ENCODE measurements around the gene PTPRG. TPM values are rescaled to one million over a fixed set of nuclear protein-coding genes. Genes with fewer than 3 reads are reported as not detected.

PTPRG gene
- total RNA-seq, 1 donor from 2014 or later: 40.0 TPM

DNA sequence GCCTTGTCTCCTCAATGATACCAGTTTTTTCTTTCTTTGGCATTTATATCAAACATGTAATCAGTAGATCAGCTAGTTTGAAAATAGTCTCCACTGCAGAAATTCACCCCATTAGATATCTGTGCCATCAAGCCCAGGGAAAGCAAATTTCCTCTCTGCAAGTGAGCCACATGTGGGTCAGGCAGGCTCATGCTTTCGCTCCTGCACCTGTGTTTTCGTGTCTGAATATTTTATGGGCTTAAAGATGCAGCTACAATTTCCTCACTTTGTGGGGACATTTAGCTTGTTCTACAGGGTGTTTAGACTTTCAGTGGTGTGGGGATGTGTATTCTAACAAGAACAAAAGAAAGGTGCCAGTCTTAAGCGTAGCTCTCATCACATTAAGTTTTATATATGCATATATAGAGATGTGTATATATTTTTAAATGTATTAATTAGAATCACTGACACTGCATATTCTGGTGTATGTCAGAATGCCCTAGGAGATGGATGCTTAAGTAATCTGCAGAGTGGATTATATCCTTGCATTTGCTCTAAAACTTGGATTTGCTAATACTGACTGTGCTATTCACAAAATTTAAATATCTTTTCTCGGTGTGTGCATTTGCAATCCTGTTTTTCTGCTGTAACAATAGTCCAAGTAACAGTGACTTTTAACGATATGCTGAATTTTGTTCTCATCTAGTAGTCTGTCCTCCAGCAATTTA, 372.6 kb downstream of the PTPRG start:
- DNase-seq: no peak

DNA sequence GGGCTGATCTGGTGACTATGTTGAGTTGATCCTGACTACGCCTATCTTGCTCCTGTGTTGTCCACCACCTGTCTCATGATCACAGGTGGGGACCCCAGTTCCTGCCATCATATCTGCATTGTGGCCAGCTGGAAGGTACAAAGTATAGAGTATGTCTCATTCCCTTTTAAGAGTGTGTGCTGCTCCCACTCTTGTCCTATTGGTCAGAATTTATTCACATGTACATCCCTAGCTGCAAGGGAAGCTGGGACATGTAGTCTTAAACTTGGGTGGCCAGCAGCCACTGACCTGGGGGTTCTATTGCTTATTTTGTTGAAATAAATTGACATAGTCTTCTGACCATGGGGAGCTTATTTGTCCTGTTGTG, 373.1 kb downstream of the PTPRG start:
- DNase-seq: no peak

DNA sequence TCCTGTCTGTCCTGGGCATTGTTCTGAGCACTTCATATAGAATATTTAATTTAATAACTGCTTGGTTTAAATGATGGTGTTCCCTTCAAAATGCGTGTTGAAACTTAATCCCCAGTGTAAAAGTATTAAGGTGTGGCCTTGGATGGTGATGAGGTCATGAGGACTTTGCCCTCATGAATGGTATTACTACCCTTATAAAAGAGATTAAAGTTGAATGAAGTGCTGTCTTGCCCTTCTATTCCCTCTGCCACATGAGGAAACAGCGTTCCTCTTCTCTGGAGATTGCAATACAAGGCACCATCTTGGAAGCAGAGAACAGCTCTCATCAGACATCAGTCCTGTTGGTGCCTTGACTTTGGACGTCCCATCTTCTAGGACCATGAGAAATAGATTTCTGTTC, 374.4 kb downstream of the PTPRG start:
- no peak for DNase-seq

DNA sequence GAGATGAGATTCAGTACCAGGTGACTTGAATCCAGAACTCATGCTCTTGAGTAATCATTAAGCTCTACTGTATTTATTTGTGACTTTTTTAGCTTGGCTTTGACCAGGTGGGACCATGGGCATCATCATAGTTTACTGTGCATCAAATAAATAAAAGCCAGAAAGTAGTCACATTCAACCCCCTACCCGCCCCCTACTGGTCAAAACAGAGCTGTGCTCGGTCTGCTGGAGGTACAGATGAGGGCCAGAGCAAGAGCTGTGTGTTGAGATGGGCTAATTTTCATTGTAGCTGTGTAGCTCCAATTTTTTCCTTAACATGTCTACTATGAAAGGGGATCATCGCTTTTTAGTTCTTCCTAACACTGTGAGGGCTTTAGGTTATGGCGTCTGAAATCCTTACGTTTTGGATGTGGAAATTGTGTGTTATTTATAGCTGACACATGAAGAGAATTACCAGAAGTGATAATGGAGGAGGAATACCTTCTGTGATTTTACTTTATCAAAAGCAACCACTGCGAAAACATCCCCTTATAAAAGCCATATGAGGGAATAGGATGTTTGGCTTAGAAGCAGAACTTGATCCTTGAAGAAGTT, 375.1 kb downstream of the PTPRG start:
- no peak for DNase-seq

DNA sequence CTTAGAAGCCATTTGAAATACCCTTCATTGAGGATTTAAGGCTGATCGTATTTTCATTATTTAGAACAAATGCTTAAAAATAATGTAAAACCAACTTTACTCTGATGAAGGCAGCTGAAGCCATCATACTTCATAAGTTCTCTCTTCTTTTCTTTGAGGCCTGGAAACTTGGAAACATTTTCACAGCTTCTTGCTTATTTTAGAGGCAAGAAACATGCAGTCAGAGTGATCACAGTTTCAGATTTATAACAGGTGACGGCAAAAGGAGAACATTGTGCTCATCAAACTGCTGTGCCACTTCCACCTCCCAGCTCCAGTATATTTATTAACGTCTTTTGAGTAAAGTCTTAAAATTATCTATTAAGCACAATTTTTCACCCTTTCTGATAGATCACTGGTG, 376.1 kb downstream of the PTPRG start:
- DNase-seq: no peak

DNA sequence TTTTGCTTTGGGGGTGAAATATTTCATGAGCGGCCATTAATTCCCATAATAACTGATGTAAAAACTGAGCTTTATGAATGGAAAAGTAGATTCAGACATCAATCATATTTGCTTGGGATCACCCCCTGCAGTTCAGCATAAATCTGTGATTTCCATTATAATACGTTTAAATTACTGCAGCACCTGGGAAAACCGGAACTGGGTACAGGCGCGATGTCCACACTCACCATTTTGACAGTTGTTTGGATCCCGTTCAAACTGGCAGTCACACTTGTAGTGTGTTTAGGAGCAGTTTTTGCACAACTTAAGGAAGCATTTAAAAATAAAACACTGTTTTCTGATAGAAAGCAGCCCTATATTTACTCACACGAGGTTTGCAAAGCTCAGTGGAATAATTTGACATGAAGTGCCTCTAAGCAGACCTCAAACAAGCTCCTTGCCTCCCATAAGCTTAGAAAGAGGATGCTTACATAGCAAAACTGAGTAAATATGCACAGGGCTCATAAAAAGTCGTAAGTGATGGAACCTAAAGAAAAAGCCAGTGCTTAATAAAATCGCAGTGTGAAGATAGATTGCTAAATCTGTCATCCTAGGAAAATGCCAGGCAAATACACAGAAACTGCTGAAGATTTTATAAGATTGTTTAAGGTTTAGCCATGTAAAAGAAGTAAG, 377.6 kb downstream of the PTPRG start:
- no peak for DNase-seq

DNA sequence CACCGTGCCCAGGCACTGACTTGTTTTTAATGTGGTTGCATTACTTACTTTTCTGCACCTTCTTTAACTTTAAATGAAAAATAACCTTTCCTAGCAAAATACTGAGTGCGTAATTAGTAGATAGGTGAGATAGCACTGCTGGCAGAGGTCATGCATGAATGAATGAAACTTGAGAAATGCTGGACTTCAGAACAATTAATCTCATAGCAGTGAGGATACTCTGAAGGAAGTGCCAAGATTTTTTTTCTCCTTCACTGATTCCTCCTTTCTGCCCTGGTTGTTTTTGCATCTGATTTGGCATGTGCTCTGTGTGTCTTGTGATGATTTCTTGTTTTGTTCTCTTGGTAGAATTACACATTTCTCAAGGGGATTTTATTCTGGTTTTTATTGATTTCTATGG, 378.9 kb downstream of the PTPRG start:
- DNase-seq: no peak

DNA sequence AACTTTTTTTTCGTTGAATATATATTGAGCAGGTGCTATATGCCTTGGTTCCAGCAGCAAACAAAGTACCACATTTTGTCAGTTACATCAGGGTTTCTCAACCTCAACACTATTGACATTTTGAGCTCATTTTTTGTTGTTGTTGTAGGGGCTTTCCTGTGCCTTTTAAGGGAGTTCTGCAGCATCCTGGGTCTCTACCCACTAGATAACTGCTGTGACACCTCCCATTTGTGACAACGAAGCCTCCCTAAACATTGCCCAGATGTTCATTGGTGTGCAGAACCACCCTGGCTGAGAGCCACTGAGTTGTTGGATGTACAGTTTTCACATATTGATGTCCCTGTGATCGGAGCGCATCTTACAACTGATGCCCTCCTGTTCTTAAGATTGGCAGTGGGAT, 382.6 kb downstream of the PTPRG start:
- DNase-seq: no peak

DNA sequence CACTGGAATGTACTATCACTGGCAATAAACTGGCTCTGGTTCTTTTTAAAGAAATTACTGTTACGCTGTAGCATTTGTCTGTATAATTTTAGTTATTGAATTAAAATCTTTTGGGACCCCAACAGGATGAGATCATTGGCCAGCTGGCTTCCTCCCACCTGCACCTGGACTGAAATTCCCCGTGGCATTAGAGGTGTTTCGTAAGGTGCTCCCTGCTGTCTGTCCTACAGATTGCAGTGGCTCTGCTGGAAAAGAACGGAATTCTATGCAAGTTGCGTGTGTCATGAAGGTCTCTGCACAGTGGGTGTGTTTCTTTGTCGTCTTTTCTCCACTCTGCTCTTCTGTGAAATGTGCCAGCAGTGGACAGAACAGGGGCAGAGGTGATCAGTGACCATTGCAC, 383.4 kb downstream of the PTPRG start:
- DNase-seq: no peak

DNA sequence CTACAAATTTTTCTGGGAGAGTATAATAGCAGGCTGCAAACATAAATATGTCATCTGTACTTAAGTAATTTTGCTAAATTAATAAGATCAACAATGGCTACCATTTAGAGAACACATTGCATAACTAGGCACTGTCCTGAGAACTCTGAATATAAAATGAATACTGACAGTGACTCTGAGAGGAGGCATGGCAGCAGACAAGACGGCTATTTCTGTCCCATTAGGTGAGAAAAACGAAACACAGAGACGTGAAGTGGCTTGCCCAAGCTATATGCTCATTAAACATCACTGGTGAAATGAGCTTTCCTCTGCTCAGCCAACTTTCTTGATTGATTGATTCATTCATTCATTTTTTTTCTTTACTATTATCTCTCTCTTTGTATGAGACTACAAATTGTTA, 384.3 kb downstream of the PTPRG start:
- no peak for DNase-seq

DNA sequence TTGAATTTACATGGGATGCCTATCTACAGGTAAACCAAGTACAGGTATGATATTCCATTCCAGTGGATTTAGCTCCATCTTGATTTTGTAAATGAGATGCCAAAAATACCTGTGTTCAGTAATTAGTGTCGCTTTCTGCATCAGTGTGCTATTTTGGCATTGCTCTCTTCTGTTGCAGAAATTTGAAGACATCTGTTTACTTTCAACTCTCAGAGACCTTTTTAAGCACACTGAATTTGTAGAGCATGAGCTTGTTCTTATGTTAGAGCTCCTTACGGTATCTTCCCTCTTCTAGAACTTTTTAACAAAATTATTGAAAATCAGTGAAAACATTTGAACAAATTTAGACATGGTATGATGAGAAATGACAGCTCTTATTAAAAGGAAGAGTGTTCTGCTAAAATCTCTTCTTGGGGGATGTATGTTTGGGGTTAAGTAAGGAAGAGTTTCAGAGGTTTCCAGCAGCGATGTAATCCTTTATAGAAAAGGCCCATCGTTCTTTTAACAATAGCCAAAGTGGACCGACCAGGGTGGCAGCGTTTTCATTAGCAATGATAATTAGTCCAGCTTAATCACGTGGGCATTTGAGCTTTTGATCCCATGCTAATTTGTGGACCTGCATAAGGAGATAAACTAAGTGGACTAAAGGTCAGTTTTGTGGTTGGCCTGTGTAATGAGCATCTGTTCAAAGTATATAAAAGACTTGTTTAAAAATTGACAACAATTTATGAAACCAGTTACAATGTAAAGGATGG, 385.4 kb downstream of the PTPRG start:
- DNase-seq: no peak

DNA sequence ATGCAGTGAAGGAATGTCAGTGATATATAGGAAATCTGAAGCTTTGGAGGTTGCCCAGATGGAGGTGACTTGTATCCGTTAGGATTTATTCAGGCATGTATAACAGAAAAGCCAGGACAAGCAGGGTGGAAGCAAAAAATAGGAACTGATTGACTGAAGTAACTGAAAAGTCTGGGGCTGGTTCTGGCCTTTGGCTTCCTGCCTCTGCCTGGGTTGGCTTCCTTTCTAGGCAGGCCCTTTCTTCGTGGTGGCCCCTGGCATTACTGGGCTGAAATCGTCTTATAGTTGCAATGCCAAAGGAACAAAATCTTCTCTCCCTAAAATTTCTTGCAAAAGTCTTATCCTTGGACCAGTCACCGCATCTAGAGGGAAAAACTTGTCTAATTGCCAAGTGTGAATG, 386.1 kb downstream of the PTPRG start:
- DNase-seq: no peak

DNA sequence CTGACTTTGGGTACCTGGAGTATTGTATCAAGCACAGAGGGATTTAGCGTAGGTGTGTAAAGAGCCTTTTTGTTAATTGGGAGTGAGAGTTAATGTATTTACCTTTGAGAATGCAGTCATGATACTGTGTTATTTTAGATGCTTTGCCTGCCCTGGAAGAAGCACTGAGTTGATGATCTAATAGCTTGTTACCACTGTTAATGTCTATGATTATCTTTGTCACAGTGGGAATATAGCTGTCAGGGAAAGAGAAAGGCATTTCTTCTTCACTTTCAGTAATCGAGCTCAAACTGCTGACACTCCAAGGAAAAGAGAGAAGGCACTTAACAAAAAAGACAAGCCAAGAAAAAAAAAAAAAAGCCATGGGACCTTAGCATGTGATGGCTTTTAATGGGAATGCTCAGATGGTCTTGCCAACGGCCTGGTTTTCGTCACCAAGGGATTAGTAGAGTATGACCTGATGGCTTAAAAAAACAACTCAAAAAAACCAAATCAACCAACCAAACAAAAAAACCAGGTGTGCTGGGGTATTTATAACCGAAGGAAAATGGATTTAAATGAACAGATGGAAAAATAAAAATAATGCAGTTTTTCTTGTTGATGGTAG, 387.4 kb downstream of the PTPRG start:
- no peak for DNase-seq

DNA sequence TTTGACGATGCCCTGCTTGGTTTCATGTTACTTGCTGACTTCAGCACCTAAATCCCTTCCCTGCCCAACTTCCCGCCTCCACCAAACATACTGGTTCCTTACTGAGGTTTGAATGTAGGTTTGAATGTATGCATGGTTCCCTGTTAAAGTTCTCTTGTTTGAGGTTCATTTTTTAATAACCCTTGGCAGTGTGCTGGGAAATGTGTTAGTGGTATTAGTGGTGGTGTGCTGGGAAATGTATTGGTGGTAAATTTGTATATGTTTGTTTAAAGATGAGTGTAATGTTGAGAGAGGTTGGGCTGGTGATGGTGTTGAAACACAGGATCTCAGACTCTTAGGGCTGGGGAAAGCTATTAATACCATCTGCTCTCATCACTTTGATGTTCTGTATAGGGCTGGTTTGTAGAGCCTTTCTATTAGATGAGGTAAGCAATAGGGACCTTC, 392.7 kb downstream of the PTPRG start:
- no peak for DNase-seq

DNA sequence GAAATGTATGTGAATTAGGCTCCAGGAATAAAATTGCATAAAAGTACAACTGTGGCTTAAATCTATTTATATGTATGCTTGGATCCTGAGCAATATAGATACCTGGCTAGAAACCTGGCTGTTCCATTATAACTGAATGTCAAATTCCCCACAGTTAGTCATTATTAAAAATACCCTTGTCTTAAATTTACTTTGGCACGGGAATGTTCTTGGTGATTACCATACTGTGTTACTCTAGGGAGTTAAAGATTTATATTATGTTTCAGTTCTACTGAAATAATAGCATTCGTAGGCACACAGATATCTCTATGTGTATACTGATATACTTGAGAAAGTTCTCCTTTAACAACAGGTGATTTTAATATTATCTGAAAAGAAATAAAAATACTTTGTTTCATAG, 394.1 kb downstream of the PTPRG start:
- DNase-seq: no peak

DNA sequence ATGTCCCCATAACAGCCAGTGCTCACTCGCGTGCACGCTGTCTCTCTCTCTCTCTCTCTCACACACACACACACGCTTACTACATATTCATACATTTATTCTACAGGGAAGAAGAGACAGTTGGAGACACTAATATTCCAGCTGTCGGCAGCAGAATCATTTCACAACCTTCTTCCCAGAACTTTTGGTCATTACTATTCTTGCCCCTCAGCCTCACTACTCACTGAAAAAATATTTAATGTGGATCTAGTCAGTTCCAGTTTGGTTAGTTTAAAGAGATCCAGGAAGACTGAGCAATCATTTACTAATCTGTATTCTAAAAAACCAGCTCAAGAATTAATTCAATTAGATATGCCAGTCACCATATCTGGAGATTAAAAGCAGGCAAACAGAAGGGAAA, 394.9 kb downstream of the PTPRG start:
- DNase-seq: no peak

DNA sequence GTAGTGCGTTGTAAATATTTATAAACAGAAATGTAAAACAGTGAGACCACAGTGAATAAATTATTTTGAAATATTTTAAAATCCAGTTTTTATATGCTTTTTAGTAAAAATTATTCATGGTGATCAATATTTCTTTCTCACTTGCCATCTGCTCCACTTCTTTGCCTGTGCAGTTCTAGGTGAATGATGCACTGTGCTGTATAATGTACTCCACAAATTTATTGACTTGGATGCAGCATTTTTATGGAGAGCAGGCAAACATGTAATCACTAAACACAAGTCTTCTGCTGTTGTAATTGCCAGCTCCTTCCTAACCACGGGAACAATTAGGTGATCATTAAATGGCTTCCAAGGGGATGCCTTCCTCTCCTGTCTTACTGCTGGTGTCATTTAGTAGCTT, 395.9 kb downstream of the PTPRG start:
- DNase-seq: no peak

DNA sequence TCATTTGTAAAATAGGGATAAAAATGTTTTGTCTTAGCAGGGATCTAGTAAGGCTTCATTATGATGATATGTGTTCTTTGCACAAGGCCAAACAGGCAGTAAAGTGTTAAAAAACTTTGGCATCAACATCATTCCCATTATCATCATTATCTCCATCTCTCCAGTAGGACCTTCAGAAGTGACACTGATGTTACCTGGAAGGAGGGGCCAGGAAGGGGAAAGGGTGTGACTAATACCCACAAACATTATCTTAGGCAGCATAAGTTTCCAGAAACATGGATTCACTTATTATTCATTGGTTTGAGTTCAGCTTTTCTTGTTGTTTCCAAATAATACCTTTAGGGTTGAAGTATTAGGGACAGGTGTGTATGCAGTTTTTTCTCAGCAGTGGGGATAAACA, 399.6 kb downstream of the PTPRG start:
- DNase-seq: no peak

DNA sequence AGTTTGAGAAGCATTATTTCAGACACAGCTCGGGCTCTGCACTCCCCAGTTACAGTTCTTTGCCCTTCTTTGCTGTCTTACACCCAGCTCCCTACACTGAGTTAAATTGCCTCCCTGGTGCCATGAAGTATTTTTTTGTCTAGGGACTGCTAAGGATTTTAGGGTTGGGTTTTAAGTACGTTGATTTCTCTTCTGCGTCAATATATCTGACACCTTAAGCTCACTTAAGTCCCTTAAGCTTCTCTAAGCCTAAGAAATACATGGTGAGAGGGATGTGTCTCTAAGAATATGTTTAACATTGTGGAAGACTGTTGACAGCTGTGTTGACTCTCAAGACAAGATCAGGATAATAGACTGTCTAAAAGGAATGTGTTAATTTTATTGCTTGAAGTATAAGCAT, 400.5 kb downstream of the PTPRG start:
- DNase-seq: no peak

DNA sequence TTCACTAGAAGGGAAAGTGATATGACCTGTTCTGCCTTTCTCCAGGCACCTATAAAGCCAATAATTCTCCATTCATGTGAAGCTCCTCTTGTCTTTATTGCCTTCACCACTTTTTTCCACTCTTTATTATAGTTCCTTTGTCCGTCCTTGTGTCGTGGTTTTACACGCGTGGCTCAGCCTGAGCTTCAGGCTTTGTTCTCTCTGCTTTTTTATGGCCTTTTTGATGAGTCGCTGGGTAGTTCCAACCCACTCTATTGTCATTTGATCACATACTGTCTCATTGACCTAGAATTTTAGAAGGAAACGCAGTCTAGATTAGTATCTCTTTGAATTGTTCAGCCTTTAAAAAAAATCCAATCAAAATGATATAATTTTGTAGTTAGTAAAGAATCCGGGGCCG, 403.2 kb downstream of the PTPRG start:
- DNase-seq: no peak

DNA sequence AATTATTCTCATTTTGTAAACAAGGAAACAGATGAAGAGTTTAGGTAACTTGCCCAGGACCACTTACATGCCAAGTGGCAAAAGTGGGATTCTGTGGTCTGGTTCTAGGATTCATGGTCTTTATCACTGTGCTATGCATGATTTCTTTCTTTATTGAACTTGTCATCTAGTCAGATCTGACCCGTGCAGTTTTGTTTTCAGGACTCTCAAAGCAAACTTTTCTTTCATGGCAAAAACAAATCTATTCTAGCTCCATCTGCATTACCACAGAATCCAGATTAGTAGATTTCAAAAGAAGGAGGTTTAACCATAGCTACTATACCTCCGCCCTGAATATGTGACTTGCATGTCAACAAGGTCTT, 404.4 kb downstream of the PTPRG start:
- no peak for DNase-seq

DNA sequence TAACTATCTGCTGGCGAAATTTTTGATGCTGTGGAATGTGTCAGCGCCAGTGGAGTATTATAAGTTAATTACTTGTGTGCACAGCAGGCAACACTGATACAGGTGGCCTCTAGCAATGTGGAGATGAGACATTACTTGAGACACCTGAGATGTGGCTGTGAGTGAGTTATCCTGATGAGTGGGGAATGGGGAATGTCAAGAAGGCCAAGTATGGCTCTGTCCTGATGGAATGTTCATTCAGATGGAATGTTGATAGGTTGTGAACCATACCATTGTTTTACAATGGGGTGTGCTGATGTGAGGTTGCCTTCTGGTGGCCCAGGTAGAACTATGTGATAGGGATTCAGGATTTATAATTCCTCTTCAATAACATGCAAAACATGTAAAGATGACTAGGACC, 404.8 kb downstream of the PTPRG start:
- no peak for DNase-seq

DNA sequence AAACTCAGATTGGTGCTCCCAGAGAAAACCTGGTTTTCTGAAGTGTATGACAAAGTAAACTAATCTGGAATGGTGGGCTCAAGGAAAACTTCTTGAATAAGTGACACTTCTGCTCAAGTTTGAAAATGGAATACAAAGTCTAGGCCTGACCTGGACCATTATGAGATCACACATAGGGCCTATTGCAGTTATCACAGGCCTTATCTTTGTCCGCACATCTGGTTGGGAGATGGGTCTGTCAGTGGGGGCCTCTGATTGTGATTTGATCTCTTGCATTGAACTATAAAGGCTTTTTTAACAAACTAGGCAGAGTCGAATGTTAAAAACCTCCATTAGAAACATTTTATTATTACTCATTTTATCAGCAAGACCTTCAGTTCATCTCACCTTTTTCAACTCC, 405.6 kb downstream of the PTPRG start:
- DNase-seq: no peak

All from skin of body (tissue), 2 donors.